RWPE2 (cell line): Measurements from ENCODE around the gene PRR3.

Experiments
- ATAC-seq: fragments of 200-7000 bp; cut with Tn5 transposase; 3 replicates; pipeline ENCODE4 v1.9.1; 2021; ENCODE audit warnings: low read depth
- DNase-seq: peaks from one replicate; pipeline ENCODE4 v3.0.0-alpha.2; 2020; ENCODE audit warnings: low spot score
- H3K27ac ChIP-seq: fragments of 450-650 bp; 2 replicates; pipeline ENCODE4 v1.5.1; 2017; ENCODE audit warnings: mild to moderate bottlenecking; ENCODE audit not compliant: poor library complexity, severe bottlenecking
- H3K27me3 ChIP-seq: fragments of 250-450 bp; sonication (Bioruptor Pico); 2 replicates; pipeline ENCODE4 v1.5.1; 2021; ENCODE audit warnings: mild to moderate bottlenecking, moderate library complexity; ENCODE audit not compliant: insufficient read depth, poor library complexity, severe bottlenecking
- H3K36me3 ChIP-seq: fragments of 250-450 bp; sonication (Bioruptor Pico); 2 replicates; pipeline ENCODE4 v1.5.1; 2020; ENCODE audit warnings: low read depth, mild to moderate bottlenecking, moderate library complexity
- H3K4me1 ChIP-seq: fragments of 250-450 bp; sonication (Bioruptor Pico); 2 replicates; pipeline ENCODE4 v1.5.1; 2021; ENCODE audit warnings: mild to moderate bottlenecking, moderate library complexity; ENCODE audit not compliant: insufficient read depth, poor library complexity, severe bottlenecking
- H3K4me3 ChIP-seq: fragments of 250-450 bp; sonication (Bioruptor Pico); 2 replicates; pipeline ENCODE4 v1.5.1; 2021; ENCODE audit warnings: mild to moderate bottlenecking, moderate library complexity; ENCODE audit not compliant: severe bottlenecking
- H3K9me3 ChIP-seq: fragments of 250-450 bp; sonication (Bioruptor Pico); 2 replicates; pipeline ENCODE4 v1.5.1; 2021; ENCODE audit warnings: mild to moderate bottlenecking, moderate library complexity; ENCODE audit not compliant: severe bottlenecking
- CTCF ChIP-seq: fragments of 450-650 bp; IDR thresholded peaks from one replicate; pipeline ENCODE4 v1.5.1; 2017; ENCODE audit warnings: mild to moderate bottlenecking, moderate library complexity; ENCODE audit not compliant: poor library complexity, severe bottlenecking

The PRR3 gene

DNA sequence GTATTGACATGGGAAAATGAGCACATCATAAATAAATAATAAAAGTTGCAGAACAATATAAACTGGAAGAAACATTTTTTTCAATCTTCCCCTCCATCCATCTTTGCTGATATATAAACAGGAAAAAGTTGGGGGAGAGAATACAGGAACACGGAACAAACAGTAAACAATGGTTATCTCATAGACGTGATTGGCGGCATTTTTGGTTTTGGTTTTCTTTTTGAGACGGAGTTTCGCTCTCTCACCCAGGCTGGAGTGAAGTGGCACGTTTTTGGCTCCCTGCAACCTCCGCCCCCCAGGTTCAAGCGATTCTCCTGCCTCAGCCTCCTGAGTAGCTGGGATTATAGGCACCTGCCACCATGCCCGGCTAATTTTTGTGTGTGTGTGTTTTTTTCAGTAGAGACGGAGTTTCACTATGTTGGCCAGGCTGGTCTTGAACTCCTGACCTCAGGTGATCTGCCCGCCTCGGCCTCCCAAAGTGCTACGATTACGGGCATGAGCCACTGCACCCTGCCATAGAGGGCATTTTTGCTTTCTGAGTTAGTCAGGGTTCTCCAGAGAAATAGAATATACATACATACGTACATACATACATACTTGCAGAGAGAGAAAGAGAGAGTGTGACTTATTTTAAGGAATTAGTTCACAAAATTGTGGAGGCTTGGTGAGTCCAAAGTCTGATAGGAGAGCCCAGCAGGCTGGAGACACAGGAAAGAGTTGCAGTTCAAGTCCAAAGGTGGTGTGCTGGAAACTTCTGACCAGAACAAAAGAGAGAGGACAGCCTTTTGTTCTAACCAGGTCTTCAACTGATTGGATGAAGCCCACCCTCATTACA, 23.4 kb upstream of the PRR3 start:
- Histone ChIP-seq H3K36me3 (no peaks in the 10 kb centered on the region), H3K27me3 (no peaks in the 10 kb centered on the region), H3K4me3 (no peak overlapping the region), H3K4me1 (no peaks in the 10 kb centered on the region), H3K27ac (no peak overlapping the region), H3K9me3 (no peaks in the 10 kb centered on the region)
- no peak for TF ChIP-seq CTCF
- DNase-seq: no peak
- no peak for ATAC-seq

GRCh38 chr6:30537931-30538330, 19.2 kb upstream of the PRR3 start:
- no peaks in the 10 kb centered on the region for H3K27me3 ChIP-seq
- no peak for DNase-seq
- no peaks in the 10 kb centered on the region for H3K4me1 ChIP-seq
- no peaks in the 10 kb centered on the region for H3K36me3 ChIP-seq
- no peak for ATAC-seq
- TF ChIP-seq CTCF: no peak
- H3K4me3 ChIP-seq: no peak overlapping the region
- H3K9me3 ChIP-seq: no peaks in the 10 kb centered on the region
- H3K27ac ChIP-seq: no peak overlapping the region

GRCh38 chr6:30541515-30542403, 15.3 kb upstream of the PRR3 start:
- Histone ChIP-seq H3K36me3 (peaks cover 7% of the 10 kb centered on the region; the same call in 1 of the 2 replicates), H3K4me1 (no peaks in the 10 kb centered on the region), H3K27ac (no peak overlapping the region), H3K9me3 (no peaks in the 10 kb centered on the region), H3K27me3 (no peaks in the 10 kb centered on the region), H3K4me3 (no peak overlapping the region)
- ATAC-seq: peak; percentile 46
- TF ChIP-seq CTCF: peak; percentile 98
- no peak for DNase-seq

- TF ChIP-seq CTCF: no peak
- Histone ChIP-seq H3K27ac (no peak overlapping the region), H3K36me3 (peaks cover 10% of the 10 kb centered on the region), H3K4me1 (no peaks in the 10 kb centered on the region), H3K27me3 (no peaks in the 10 kb centered on the region), H3K9me3 (no peaks in the 10 kb centered on the region), H3K4me3 (no peak overlapping the region)
- DNase-seq (no peak), ATAC-seq (no peak)
These were observed 14.7 kb upstream of the PRR3 start for GRCh38 chr6:30542404-30542725.
